HepG2 (cell line): ENCODE measurements around the gene MAGI1.

ENCODE experiments used
- AGO2 ChIP-seq: fragments of 200-400 bp; formaldehyde crosslinking; optimal IDR thresholded peaks from 2 replicates; pipeline ENCODE3; 2017; ENCODE audit warnings: mild to moderate bottlenecking, low read depth, low read length, moderate library complexity
- MAX ChIP-seq: IDR thresholded peaks from 2 replicates; pipeline ENCODE4 v1.6.1; 2012; ENCODE audit warnings: inconsistent platforms
- NR2F1 ChIP-seq, 2 experiments: fragments of 450-650 bp in 1 of 2; formaldehyde crosslinking in 1 of 2; IDR thresholded peaks; 2 replicates each; pipeline versions ENCODE4 v1.5.0 to v1.6.1; 2016 to 2020; ENCODE audit warnings: mild to moderate bottlenecking in 1 of 2, missing compliant biosample characterization in 1 of 2, missing genetic modification reagents in 1 of 2, moderate library complexity in 1 of 2
- POLR2AphosphoS5 ChIP-seq: IDR thresholded peaks from 2 replicates; pipeline ENCODE4 v1.6.1; 2012; ENCODE audit warnings: low read depth, low read length
- ZBTB7A ChIP-seq: sonication (generic); formaldehyde crosslinking; IDR thresholded peaks from 2 replicates; pipeline ENCODE4 v1.8.0; 2022; ENCODE audit warnings: mild to moderate bottlenecking, missing genetic modification reagents

- no peak for TF ChIP-seq ZBTB7A (CRISPR knock-in tag)
- TF ChIP-seq NR2F1 (CRISPR knock-in tag; IDR thresholded peaks at IDR 0.05), result no peak
- TF ChIP-seq AGO2, result no peak
- no peak for TF ChIP-seq MAX
- TF ChIP-seq POLR2AphosphoS5, result no peak
These were observed 388.5 kb downstream of the MAGI1 start for GRCh38 chr3:65650247-65650646.
